GM12872 (cell line): ENCODE measurements around the gene SPRED2.

Experiments
- CTCF ChIP-seq: IDR thresholded peaks from 3 replicates; pipeline ENCODE4 v1.5.1; 2011; ENCODE audit warnings: low read depth, mild to moderate bottlenecking, low read length, moderate library complexity; ENCODE audit not compliant: insufficient read depth

Gene SPRED2

DNA sequence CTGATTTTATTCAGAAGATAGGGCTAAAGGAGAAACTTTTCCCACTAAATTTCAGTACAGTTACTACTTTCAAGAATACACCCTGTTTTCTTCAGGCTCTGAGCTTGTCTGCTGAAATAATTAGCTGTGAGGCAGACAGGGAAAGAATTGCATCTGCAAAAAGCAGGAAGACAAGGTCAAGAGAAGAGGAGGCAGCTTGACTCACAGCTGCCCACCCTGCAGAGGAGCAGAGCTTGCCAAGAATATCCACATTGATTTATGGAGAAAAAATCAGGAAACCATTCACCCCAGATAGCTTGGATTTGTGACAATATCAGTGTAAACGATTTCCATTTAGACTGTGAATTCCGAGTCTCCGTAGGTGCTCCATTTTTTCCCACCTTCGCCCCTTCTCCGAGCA lies 155.8 kb downstream of the SPRED2 start:
- TF ChIP-seq CTCF = no peak

- no peak for TF ChIP-seq CTCF
Measured at GRCh38 chr2:65275141-65275915, 157.1 kb downstream of the SPRED2 start.

DNA sequence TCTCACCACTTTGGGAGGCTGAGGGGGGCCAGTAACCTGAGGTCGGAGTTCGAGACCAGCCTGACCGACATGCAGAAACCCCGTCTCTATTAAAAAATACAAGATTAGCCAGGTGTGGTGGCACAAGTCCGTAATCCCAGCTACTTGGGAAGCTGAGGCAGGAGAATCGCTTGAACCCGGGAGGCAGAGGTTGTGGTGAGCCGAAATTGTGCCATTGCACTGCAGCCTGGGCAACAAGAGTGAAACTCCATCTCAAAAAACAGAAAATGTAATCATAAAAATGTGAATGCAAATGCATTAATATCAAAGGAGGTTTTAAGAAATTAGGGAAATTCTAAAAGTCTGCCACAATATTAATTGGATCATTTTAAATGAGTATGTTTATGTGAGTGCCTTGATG lies 159.1 kb downstream of the SPRED2 start:
- no peak for TF ChIP-seq CTCF

DNA sequence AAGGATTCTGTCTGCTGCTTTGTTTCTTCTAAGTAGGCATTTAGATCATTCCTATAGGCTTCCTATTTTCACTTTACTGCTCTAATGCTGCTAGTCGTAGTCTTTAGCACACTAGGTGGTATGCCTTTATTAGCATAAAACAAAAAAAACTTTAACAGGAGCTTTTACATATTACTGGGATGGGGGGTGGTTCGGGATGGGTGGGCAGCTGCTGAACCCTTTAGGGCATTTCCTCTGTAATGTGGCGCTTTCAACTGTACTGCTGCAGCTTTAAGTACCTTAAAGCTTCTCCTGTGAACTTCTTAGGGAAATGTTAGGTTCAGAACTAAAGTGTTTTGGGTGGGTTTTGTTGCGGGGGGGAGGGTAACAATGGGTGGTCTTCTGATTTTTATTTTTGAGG lies 163.4 kb downstream of the SPRED2 start:
- TF ChIP-seq CTCF = no peak

- no peak for TF ChIP-seq CTCF
Measured at GRCh38 chr2:65267008-65267407, 165.4 kb downstream of the SPRED2 start.

- TF ChIP-seq CTCF = no peak
Measured at GRCh38 chr2:65265671-65266045, 166.7 kb downstream of the SPRED2 start.

DNA sequence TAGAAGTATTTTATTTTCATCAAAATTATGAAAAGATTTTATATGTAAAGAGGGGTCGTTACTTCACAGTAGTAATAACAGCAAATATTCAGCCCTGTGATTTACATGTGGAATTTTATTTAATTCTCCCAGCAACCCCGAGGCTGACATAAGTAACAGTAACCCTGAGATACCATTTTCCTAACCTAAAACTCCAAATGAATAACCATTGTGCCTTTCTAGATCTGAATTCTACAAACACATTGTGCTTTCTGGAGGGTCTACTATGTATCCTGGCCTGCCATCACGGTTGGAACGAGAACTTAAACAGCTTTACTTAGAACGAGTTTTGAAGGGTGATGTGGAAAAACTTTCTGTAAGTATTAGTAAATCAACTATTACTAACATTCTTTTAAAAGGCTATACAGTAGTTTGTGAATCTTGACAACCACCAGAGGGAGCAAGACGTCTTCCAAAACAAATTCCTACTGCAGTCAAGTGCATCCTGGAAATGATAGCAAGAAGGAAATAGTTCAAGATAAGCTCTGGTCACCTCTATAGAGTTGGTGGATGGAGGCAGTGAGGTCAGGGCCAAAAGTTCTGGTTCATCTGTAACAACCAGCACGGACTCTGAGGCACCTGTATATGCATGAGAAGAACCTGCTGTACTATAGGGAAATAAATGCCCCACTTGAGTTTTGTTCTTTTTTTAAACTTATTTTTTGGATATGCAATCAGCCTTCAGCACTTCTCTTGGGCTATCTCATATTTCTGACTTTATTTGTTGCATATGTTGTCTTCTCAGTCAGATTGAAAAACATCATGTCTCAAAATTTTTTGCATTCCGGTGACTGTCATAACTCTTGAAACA lies 167.4 kb downstream of the SPRED2 start:
- peak; percentile 59; the same call in 2 of the 3 replicates for TF ChIP-seq CTCF
